HEK293T (cell line): ENCODE data around the gene TMCO4.

Experiments
- PKNOX1 ChIP-seq: fragments of 450-650 bp; IDR thresholded peaks from 2 replicates; pipeline ENCODE4 v1.6.1; 2016
- TARDBP ChIP-seq: fragments of 450-650 bp; IDR thresholded peaks from 2 replicates; pipeline ENCODE4 v1.6.1; 2016

- TF ChIP-seq TARDBP (no peak), PKNOX1 (no peak)
Observed at GRCh38 chr1:19734472-19734999, 65.2 kb downstream of the TMCO4 start.
